ENCODE data around the gene GPR107. TPM values are rescaled to one million over a fixed set of nuclear protein-coding genes. Genes with fewer than 3 reads are reported as not detected.
A peak's percentile ranks its signal among the peaks of the same experiment; 100 is the strongest.

The GPR107 gene
- total RNA-seq, 5 donors from 2014 or later (not counting 1 experiment from before 2014, with no cell fraction given) = 21.3 to 29.1 (median 22.1) TPM

DNA sequence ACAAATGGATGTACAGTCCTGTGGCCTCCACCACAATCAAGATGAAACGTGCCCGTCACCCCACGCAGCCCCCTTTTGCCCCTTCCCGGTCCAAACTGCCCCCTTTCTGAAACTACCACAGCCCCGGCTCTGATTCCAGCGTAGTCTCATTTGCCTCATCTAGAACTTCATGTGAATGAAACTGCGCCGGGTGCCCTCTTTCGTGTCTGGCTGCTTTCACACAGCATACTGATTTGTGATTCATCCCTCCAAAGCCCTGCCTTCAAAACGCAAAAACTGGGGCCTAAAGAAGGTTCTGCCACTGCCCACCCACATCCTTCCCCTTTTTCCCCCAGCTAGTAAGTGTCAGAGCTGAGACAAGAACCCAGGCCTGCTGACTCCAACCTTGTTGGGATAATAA is 87.0 kb downstream of the GPR107 start:
- Mint-ChIP-seq H3K27ac (no peak overlapping the region), H3K4me1 (peaks cover 44 to 52% (median 47%) of the 10 kb centered on the region in 3 donors), H3K9me3 (no peaks in the 10 kb centered on the region), H3K36me3 (peaks cover 18% of the 10 kb centered on the region), H3K27me3 (peaks cover 14 to 19% of the 10 kb centered on the region in 2 donors), H3K4me3 (no peak overlapping the region)
- CTCF ChIA-PET = no interaction called here
- no peak for DNase-seq
- no peak for ATAC-seq (replicated peaks in 1 of 4)
- H3K27me3 ChIP-seq (replicated peaks in 1 of 2; ENCODE audit: control insufficient read depth in 2 of 2, extremely low read depth in 1 of 2, insufficient read depth in 2 of 2, low read length in 1 of 2) = peaks cover 3 to 31% of the 10 kb centered on the region in 2 experiments
- H3K36me3 ChIP-seq (ENCODE audit: control insufficient read depth in 2 of 2, extremely low read depth in 1 of 2, insufficient read depth in 1 of 2, low read length in 1 of 2) = peaks cover 0 to under 1% of the 10 kb centered on the region in 2 donors
- H3K9me3 ChIP-seq = no peaks in the 10 kb centered on the region
- no peak overlapping the region for H3K4me3 ChIP-seq (ENCODE audit: control insufficient read depth in 1 of 2, extremely low read depth in 1 of 2, low read length in 1 of 2)
- H3K27ac ChIP-seq (ENCODE audit: low read length) = no peak overlapping the region
- POLR2A ChIA-PET = no interaction called here
- peaks cover 14 to 48% of the 10 kb centered on the region in 2 experiments for H3K4me1 ChIP-seq (ENCODE audit: control insufficient read depth in 1 of 2, extremely low read depth in 1 of 2, insufficient read depth in 2 of 2, low read length in 2 of 2)
- WGBS (ENCODE audit: insufficient coverage) = 52% methylated on average over 6 of the region's 10 CpGs

GRCh38 chr9:130142056-130142455 is 88.3 kb downstream of the GPR107 start:
- Mint-ChIP-seq H3K9me3 (no peaks in the 10 kb centered on the region), H3K36me3 (peaks cover 5% of the 10 kb centered on the region), H3K4me3 (no peak overlapping the region), H3K4me1 (peaks cover 38 to 39% (median 38%) of the 10 kb centered on the region in 3 donors), H3K27ac (no peak overlapping the region), H3K27me3 (peaks cover 21 to 32% of the 10 kb centered on the region in 2 donors)
- Histone ChIP-seq H3K4me1 (ENCODE audit: control insufficient read depth in 1 of 2, extremely low read depth in 1 of 2, insufficient read depth in 2 of 2, low read length in 2 of 2) (peaks cover 14 to 43% of the 10 kb centered on the region in 2 experiments), H3K27ac (ENCODE audit: low read length) (no peak overlapping the region), H3K4me3 (ENCODE audit: control insufficient read depth in 1 of 2, extremely low read depth in 1 of 2, low read length in 1 of 2) (no peak overlapping the region), H3K36me3 (ENCODE audit: control insufficient read depth in 2 of 2, extremely low read depth in 1 of 2, insufficient read depth in 1 of 2, low read length in 1 of 2) (no peaks in the 10 kb centered on the region), H3K9me3 (no peaks in the 10 kb centered on the region), H3K27me3 (replicated peaks in 1 of 2; ENCODE audit: control insufficient read depth in 2 of 2, extremely low read depth in 1 of 2, insufficient read depth in 2 of 2, low read length in 1 of 2) (peaks cover 6 to 37% of the 10 kb centered on the region in 2 experiments)
- CTCF ChIA-PET = no interaction called here
- POLR2A ChIA-PET = no interaction called here
- ATAC-seq (replicated peaks in 1 of 4) (no peak), DNase-seq (no peak)
- WGBS (ENCODE audit: insufficient coverage) = 58% methylated on average over 10 of the region's 12 CpGs

- peaks cover 6 to 39% of the 10 kb centered on the region in 2 experiments for H3K27me3 ChIP-seq (replicated peaks in 1 of 2; ENCODE audit: control insufficient read depth in 2 of 2, extremely low read depth in 1 of 2, insufficient read depth in 2 of 2, low read length in 1 of 2)
- WGBS (ENCODE audit: insufficient coverage) = 85% methylated on average over 6 of the region's 6 CpGs
- H3K27ac ChIP-seq (ENCODE audit: low read length) = no peak overlapping the region
- ATAC-seq (replicated peaks in 1 of 4) = no peak
- H3K27ac Mint-ChIP-seq = no peak overlapping the region
- peaks cover 22 to 34% of the 10 kb centered on the region in 2 donors for H3K27me3 Mint-ChIP-seq
- no peak overlapping the region for H3K4me3 Mint-ChIP-seq
- POLR2A ChIA-PET = interaction anchor here in 1 of 2 donors (0.6 kb wide), 1 partner anchor 390 kb away, joined by 3 read pairs; no protein-coding TSS in a partner anchor
- H3K9me3 ChIP-seq = no peaks in the 10 kb centered on the region
- H3K4me1 ChIP-seq (ENCODE audit: control insufficient read depth in 1 of 2, extremely low read depth in 1 of 2, insufficient read depth in 2 of 2, low read length in 2 of 2) = peaks cover 14 to 43% of the 10 kb centered on the region in 2 experiments
- DNase-seq = no peak
- no peaks in the 10 kb centered on the region for H3K9me3 Mint-ChIP-seq
- peaks cover 37 to 38% (median 38%) of the 10 kb centered on the region in 3 donors for H3K4me1 Mint-ChIP-seq
- H3K4me3 ChIP-seq (ENCODE audit: control insufficient read depth in 1 of 2, extremely low read depth in 1 of 2, low read length in 1 of 2) = no peak overlapping the region
- peaks cover under 1% of the 10 kb centered on the region for H3K36me3 Mint-ChIP-seq
- no peaks in the 10 kb centered on the region for H3K36me3 ChIP-seq (ENCODE audit: control insufficient read depth in 2 of 2, extremely low read depth in 1 of 2, insufficient read depth in 1 of 2, low read length in 1 of 2)
- CTCF ChIA-PET = no interaction called here
Measured at GRCh38 chr9:130142641-130143040, 88.9 kb downstream of the GPR107 start.

GRCh38 chr9:130143279-130143893 is 89.7 kb downstream of the GPR107 start:
- peak overlapping the region in 1 of 2 donors; percentile 27 for H3K4me3 ChIP-seq (ENCODE audit: control insufficient read depth in 1 of 2, extremely low read depth in 1 of 2, low read length in 1 of 2)
- ChIA-PET CTCF (no interaction called here), POLR2A (no interaction called here)
- H3K27me3 Mint-ChIP-seq = peaks cover 22 to 34% of the 10 kb centered on the region in 2 donors
- no peaks in the 10 kb centered on the region for H3K36me3 Mint-ChIP-seq
- peaks cover 9 to 38% of the 10 kb centered on the region in 2 experiments for H3K4me1 ChIP-seq (ENCODE audit: control insufficient read depth in 1 of 2, extremely low read depth in 1 of 2, insufficient read depth in 2 of 2, low read length in 2 of 2)
- H3K36me3 ChIP-seq (ENCODE audit: control insufficient read depth in 2 of 2, extremely low read depth in 1 of 2, insufficient read depth in 1 of 2, low read length in 1 of 2) = no peaks in the 10 kb centered on the region
- WGBS (ENCODE audit: insufficient coverage) = 79% methylated on average over 22 of the region's 24 CpGs
- no peak overlapping the region for H3K27ac ChIP-seq (ENCODE audit: low read length)
- no peaks in the 10 kb centered on the region for H3K9me3 ChIP-seq
- H3K9me3 Mint-ChIP-seq = no peaks in the 10 kb centered on the region
- H3K4me3 Mint-ChIP-seq = peak overlapping the region in 1 of 3 donors; percentile 47
- DNase-seq (no peak), ATAC-seq (replicated peaks in 1 of 4) (no peak)
- no peak overlapping the region for H3K27ac Mint-ChIP-seq
- peaks cover 30 to 34% (median 33%) of the 10 kb centered on the region in 3 donors for H3K4me1 Mint-ChIP-seq
- H3K27me3 ChIP-seq (replicated peaks in 1 of 2; ENCODE audit: control insufficient read depth in 2 of 2, extremely low read depth in 1 of 2, insufficient read depth in 2 of 2, low read length in 1 of 2) = peaks cover 6 to 39% of the 10 kb centered on the region in 2 experiments

DNA sequence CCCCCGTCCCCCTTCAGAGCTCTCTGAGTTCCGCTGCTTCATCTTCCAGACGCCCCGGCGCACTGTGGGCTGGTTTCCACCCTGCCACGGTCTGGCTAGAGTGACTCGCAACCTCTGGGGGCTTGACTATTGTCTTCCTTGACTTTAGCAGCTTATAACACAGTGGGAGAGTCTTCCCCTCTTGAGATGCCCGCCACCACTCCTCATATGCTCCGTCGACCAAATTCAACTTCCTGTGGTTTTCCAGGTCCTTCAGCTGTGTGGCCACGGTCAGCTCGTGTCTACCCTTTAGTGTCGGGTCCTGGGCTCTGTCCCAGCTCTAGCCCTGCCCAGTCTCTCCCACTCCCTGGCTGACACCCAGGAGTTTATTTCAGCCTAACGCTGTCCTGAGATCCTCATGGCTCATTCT is 90.3 kb downstream of the GPR107 start:
- ChIA-PET POLR2A (no interaction called here), CTCF (no interaction called here)
- peaks cover 6 to 39% of the 10 kb centered on the region in 2 experiments for H3K27me3 ChIP-seq (replicated peaks in 1 of 2; ENCODE audit: control insufficient read depth in 2 of 2, extremely low read depth in 1 of 2, insufficient read depth in 2 of 2, low read length in 1 of 2)
- H3K4me3 ChIP-seq (ENCODE audit: control insufficient read depth in 1 of 2, extremely low read depth in 1 of 2, low read length in 1 of 2) = no peak overlapping the region
- H3K9me3 ChIP-seq = no peaks in the 10 kb centered on the region
- Mint-ChIP-seq H3K27ac (no peak overlapping the region), H3K27me3 (peaks cover 22 to 34% of the 10 kb centered on the region in 2 donors), H3K9me3 (no peaks in the 10 kb centered on the region), H3K4me1 (peaks cover 24 to 28% (median 28%) of the 10 kb centered on the region in 3 donors), H3K4me3 (peak overlapping the region in 1 of 3 donors; percentile 47), H3K36me3 (no peaks in the 10 kb centered on the region)
- peaks cover 4 to 32% of the 10 kb centered on the region in 2 experiments for H3K4me1 ChIP-seq (ENCODE audit: control insufficient read depth in 1 of 2, extremely low read depth in 1 of 2, insufficient read depth in 2 of 2, low read length in 2 of 2)
- peak in 2 of 4 experiments; percentile 37 to 49 for ATAC-seq (replicated peaks in 1 of 4)
- H3K36me3 ChIP-seq (ENCODE audit: control insufficient read depth in 2 of 2, extremely low read depth in 1 of 2, insufficient read depth in 1 of 2, low read length in 1 of 2) = no peaks in the 10 kb centered on the region
- WGBS (ENCODE audit: insufficient coverage) = 16% methylated on average over 14 of the region's 14 CpGs
- no peak overlapping the region for H3K27ac ChIP-seq (ENCODE audit: low read length)
- peak in 2 of 35 experiments; percentile 4 to 19 for DNase-seq

DNA sequence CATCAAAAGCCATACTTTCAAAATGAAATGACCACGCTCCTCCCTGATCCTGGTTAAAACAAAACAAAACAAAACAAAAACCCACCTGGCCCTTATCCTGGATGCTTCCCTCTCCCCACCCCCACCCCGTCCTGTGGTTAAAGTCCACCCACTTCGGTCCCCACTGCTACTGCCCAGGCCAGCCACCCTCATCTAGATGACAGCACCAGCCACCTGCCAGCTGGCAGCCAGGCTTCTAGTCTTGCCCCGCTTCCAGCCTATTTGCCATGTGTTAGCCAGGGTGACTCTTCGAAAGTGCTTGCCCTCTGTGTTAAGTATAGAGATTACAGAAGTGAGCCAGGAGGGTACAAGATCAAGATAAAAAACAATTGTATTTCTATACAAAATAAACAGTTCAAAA is 91.0 kb downstream of the GPR107 start:
- ChIA-PET CTCF (interaction anchor here in 1 of 2 donors (0.6 kb wide), 1 partner anchor 360 kb away, joined by 3 read pairs; no protein-coding TSS in a partner anchor), POLR2A (interaction anchor here in 1 of 2 donors (0.6 kb wide), 1 partner anchor 734 kb away, joined by 5 read pairs; no protein-coding TSS in a partner anchor)
- no peak overlapping the region for H3K27ac ChIP-seq (ENCODE audit: low read length)
- no peak overlapping the region for H3K4me3 ChIP-seq (ENCODE audit: control insufficient read depth in 1 of 2, extremely low read depth in 1 of 2, low read length in 1 of 2)
- peaks cover 17 to 22% (median 21%) of the 10 kb centered on the region in 3 donors for H3K4me1 Mint-ChIP-seq
- peaks cover 6 to 39% of the 10 kb centered on the region in 2 experiments for H3K27me3 ChIP-seq (replicated peaks in 1 of 2; ENCODE audit: control insufficient read depth in 2 of 2, extremely low read depth in 1 of 2, insufficient read depth in 2 of 2, low read length in 1 of 2)
- DNase-seq = no peak
- H3K27ac Mint-ChIP-seq = peak overlapping the region in 1 of 2 donors; percentile 17
- no peaks in the 10 kb centered on the region for H3K36me3 ChIP-seq (ENCODE audit: control insufficient read depth in 2 of 2, extremely low read depth in 1 of 2, insufficient read depth in 1 of 2, low read length in 1 of 2)
- no peak for ATAC-seq (replicated peaks in 1 of 4)
- no peaks in the 10 kb centered on the region for H3K36me3 Mint-ChIP-seq
- no peaks in the 10 kb centered on the region for H3K9me3 ChIP-seq
- no peaks in the 10 kb centered on the region for H3K9me3 Mint-ChIP-seq
- peaks cover 0 to 25% of the 10 kb centered on the region in 2 experiments for H3K4me1 ChIP-seq (ENCODE audit: control insufficient read depth in 1 of 2, extremely low read depth in 1 of 2, insufficient read depth in 2 of 2, low read length in 2 of 2)
- 59% methylated on average over 3 of the region's 5 CpGs for WGBS (ENCODE audit: insufficient coverage)
- H3K27me3 Mint-ChIP-seq = peaks cover 22 to 34% of the 10 kb centered on the region in 2 donors
- peak overlapping the region in 1 of 3 donors; percentile 47 for H3K4me3 Mint-ChIP-seq
